GM19372 (cell line): ENCODE measurements around the gene CHRNA10.
"Not testable (repeated sequence)": the region's sequence is repeated elsewhere in the genome, so short reads cannot be mapped to it uniquely, and the experiment has no call there.

Experiments used
- ATAC-seq: cut with Tn5 transposase; IDR thresholded peaks from one replicate; pipeline ENCODE4 v1.9.1; 2021; ENCODE audit warnings: mild to moderate bottlenecking, low read depth, moderate library complexity; ENCODE audit not compliant: unreplicated experiment

CHRNA10 gene

DNA sequence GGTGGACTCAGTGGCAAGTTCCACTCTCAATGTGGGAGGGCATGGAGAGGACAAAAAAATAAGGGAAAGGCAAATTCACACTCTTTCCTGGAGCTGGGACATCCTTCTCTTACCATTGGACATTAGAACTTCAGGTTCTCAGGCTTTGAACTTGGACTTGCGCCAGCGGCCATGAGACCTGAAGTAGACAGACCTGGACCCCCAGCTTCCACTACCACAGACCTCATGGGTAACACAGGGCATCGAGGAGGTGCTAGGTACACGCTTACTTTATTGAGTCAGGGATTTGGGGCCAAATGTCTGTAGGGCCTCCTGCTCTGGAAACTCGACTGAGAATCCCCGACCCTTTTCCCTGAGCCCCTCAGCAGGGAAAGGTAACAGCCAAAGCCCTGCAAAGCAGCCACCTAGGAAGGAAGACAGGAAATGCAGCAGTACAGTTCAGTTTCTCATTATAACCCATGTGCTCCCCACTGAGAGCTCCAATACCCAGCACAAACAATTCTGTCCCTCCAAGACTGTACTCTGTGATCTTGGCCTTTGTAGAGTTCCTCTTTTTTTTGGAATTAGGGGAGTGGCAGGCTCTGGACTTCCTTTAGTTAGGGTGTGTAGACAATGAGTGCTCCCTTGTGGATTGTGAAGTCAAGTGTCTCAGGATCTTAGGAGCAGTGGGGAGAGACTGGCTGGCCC lies 5.7 kb downstream of the CHRNA10 start:
- no peak for ATAC-seq

DNA sequence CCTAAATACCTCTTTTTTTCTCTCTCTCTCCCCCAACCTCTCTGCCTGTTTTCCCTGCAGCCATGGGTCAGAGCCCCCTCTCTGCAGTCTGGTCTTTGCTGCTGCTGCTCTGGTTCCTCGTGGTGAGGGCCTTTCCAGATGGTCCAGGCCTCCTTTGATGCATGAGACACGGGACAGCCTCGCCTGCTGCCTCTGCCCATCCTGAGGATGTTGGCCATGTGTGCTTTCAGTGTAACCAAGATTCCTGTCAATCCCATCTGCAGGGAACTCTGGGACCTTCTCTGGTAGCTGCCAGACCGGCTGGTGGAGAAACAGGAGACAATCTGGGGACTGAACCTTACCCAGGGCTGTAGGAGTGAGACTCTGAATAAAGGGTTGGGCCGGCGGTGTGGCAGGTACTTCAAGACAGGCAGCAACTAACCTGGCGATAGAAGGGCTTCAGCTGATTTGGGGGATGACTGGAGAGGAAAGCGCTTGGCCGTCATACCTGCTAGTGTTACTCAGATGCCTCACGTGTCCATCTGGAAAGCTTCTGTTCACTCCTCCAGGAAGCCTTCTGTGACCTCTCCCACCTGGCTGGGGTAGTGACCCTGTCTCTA lies 7.1 kb downstream of the CHRNA10 start:
- no peak for ATAC-seq

DNA sequence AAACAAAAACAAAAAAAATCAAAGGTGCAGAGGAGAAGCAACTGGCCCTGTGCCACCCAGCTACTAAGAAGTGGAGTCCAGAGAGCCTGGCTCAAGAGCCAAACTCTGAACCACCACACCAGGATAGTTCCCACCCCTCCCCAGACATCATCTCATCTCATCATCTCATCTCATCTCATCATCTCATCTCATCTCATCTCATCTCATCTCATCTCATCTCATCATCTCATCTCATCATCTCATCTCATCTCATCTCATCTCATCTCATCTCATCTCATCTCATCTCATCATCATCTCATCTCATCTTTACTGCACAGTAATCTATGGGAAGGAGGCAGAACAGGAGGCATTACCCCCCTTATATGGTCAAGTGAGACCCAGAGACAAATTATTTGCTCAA lies 8.3 kb downstream of the CHRNA10 start:
- no peak for ATAC-seq

DNA sequence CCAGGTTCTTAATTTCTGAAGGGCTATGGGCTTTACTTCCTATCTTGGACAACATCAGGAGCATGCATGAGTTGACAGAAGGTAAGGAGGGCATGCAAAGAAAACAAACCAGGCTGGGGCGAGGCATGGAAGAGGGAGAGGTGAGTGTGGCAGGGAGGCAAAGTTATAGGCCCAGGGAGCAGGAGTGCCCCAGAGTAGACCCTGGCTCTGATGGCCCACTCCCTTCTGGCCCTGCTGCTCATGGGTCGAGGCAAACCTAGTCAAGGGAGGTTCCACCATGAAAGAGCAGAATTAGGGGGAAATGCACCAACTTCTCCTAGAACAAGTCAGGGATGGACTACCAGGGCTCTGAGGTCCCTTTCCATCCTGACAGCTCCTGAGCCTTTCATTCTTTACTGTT lies 10.2 kb downstream of the CHRNA10 start:
- no peak for ATAC-seq

DNA sequence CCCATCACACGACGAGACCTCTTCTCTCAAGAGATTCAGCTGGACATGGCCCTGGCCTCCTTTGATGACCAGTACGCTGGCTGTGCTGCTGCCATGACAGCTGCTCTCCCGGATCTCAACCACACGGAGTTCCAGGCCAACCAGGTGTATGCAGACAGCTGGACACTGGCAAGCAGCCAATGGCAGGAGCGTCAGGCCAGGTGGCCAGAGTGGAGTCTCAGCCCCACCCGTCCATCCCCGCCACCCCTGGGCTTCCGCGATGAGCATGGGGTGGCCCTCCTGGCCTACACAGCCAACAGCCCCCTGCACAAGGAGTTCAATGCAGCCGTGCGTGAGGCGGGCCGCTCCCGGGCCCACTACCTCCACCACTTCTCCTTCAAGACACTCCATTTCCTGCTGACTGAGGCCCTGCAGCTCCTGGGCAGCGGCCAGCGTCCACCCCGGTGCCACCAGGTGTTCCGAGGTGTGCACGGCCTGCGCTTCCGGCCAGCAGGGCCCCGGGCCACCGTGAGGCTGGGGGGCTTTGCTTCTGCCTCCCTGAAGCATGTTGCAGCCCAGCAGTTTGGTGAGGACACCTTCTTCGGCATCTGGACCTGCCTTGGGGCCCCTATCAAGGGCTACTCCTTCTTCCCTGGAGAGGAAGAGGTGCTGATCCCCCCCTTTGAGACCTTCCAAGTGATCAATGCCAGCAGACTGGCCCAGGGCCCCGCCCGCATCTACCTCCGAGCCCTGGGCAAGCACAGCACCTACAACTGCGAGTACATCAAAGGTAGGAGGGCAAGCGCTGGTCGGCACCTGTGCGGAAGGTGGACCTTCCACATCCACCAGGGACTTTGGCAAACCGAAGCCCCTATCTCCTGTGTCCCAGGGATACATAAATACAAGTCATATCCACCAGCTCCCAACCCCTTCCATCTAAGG lies 11.3 kb downstream of the CHRNA10 start:
- no peak for ATAC-seq

DNA sequence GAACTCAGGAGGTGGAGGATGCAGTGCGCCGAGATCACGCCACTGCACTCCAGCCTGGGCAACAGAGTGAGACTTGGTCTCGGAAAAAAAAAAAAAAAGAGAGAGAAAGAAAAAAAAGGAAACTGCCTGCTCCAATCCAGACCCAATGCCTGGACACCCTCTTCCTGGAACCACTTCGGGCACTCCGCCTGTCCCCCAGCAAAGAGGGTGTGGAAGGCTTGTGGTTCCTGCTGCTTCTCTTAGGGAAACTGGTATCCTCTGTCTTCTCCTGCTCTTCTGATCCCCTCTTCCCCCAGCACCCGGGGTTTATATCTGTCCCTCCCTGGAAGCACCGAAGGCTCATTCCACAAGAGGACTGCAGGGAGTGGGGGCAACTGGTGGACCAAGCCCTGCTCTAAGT lies 12.9 kb downstream of the CHRNA10 start:
- no peak for ATAC-seq

DNA sequence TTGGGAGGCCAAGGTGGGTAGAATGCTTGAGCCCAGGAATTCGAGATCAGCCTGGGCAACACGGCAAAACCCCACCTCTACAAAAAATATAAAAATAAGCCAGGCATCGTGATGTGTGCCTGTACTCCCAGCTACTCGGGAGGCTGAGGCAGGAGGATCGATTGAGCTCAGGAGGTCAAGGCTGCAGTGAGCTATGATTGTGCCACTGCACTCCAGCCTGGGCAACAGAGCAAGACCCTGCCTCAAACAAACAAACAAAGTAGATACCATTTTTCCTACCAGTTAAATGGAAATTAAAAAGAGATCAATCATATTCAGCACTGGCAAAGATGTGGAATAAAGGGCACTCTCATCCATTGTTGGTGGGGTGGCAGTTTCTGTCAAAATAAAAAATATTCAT lies 13.9 kb downstream of the CHRNA10 start:
- ATAC-seq = not testable (repeated sequence)

DNA sequence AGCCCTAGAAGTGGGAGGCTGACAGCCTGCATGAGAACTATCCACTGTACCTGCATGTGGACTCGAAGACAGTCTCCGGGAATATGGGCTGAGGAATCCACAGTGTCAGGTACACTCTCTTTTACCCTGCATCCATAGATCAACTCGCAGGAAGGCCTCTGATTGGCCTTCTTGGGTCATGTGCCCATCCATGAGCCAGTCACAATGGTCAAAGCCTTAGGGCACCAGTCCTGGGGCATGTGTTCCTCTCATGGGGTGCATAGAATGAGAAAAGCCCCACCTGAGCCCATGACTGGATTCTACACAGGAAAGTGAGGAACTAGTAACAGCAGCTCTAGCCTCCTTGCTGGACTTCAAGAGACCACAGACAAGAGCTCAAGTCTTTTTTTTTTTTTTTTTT lies 15.6 kb downstream of the CHRNA10 start:
- ATAC-seq = no peak

DNA sequence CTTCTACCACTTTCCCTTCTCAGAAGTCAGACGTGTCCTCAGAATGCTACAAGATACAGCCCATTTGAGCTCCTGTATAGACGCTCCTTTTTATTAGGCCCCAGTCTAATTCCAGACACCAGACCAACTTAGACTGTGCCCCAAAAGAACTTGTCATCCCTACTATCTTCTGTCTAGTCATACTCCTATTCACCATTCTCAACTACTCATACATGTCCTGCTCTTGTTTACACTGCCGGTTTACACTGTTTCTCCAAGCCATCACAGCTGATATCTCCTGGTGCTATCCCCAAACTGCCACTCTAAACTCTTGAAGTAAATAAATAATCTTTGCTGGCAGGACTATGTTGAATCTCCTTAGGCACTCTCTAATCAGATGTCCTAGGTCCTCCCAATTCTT lies 18.7 kb downstream of the CHRNA10 start:
- not testable (repeated sequence) for ATAC-seq

DNA sequence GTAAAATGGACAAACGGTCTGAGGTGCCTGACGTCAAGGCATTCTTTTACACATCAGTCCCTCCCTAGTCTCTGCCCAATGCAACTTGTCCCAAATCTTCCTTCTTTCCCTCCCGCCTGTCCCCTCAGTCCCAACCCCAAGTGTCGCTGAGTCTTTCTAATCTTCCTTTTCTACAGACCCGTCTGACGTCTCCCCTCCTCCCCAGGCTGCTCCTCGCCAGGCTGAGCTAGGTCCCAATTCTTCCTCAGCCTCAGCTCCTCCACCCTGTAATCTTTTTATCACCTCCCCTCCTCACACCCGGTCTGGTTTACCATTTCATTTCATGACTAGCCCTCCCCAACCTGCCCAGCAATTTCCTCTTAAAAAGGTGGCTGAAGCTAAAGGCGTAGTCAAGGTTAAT lies 21.8 kb downstream of the CHRNA10 start:
- ATAC-seq = not testable (repeated sequence)

DNA sequence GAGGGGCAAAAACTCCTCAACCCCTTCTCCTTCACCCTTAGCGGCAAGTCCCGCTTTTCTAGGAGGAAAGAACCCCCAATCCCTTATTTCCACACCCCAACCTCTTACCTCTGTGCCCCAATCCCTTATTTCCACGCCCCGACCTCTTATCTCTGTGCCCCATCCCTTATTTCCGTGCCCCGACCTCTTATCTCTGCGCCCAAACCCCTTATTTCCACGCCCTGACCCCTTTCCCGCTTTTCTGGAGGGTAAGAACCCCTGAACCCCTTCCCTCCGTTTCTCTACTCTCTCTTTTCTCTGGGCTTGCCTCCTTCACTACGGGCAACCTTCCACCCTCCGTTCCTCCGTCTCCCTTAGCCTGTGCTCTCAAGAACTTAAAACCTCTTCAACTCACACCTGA lies 22.3 kb downstream of the CHRNA10 start:
- not testable (repeated sequence) for ATAC-seq

DNA sequence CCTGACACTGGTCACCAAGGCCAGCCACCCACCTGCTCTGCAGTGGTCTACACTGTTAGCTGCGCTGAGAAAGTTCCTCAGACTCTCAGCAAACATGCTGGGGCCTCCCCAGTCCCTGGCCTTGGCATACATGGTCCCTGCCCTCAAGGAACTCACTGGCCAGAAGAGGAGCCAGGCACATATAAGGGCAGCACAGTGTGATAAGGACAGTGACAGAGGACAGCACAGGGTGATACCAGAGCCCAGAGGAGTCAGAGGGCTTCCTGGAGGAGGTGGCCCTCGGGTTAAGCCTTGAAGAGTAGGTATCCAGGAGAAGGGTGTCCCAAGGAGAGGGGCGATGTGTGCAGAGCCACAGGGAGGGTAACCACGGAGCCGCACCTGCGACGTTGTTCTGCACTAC lies 25.6 kb downstream of the CHRNA10 start:
- no peak for ATAC-seq

DNA sequence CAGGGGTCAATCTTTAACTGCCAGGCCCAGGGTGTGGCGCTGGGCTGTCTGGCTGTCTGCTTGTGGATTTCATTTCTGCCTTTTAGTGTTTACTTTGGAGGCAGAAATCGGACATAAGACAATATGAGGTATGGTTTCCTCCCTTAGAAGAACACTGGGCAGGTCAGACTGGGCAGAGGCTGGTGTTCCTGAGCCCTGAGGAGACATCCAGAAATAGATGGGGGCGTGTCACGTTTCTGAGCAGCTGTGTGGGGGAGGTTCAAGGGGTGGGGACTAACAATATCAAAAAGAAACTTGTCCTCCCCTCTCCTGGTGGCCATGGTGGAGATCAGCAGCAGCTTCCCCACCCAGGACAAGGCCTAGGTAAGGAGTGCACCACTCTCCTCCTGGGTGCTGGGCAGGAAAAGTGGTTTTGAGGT lies 26.4 kb downstream of the CHRNA10 start, which contains the start of gene ART1:
ART1 (plus strand) TSS at position 312 of the 419 bp plus-strand sequence. CDS start 14,086 bp downstream, outside the sequence.
- ATAC-seq = no peak

DNA sequence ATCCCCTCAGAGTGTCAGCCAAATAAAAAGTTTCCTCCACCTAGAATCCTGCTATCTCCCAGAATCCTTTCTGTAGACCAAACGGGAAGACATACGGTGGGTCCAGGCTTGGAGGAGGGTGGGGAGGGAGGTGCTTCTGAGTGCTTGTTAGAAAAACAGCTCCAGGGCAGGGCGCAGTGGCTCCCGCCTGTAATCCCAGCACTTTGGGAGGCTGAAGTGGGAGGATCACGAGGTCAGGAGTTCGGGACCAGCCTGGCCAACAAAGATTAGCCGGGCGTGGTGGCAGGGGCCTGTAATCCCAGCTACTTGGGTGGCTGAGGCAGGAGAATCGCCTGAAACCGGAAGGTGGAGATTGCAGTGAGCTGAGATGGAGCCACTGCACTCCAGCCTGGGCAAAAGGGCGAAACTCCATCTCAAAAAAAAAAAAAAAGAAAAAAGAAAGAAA lies 28.1 kb downstream of the CHRNA10 start:
- ATAC-seq = not testable (repeated sequence)

DNA sequence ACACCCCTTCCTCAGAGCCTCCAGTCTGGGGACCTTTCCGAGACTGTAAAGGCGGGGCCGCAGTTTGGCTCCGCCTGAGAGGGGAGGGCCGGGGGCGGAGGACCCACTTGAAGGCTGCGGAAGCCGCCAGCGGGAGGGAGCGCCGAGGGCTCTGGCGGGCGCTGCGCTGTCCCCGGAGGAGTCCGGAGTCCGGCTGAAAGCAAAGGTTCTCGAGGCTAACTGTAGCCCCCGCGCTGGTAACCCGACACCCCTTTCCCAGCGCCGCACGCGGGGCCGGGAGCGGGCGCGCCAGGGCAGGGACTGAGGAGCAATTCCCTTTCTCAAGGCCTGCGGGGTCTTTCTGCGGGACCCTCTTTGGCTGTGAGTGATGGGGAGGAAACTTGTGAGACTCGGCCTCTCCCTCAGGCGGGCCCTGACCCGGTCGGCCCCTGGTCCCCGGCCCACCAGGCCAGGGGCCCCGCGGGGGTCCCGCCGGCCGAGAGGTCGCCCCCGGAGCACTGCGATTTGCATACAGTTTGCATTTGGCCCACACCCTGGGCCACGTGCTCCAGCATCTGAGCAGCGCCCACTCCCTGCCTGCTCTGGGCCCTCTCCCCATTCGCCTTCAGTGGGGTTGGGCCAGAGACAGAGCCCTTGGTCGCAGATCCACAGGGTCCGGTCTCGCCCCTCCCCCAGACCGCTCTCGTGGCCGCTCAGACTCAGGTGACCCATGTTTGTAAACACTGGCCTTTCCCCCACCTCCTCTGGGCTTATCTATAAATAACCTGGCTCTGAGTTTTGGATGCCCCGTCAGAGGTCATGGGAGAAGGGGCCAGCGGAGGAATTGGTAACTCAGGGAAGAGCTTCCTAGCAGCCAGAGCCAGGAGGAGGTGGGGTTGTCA lies 28.9 kb downstream of the CHRNA10 start:
- ATAC-seq = no peak

DNA sequence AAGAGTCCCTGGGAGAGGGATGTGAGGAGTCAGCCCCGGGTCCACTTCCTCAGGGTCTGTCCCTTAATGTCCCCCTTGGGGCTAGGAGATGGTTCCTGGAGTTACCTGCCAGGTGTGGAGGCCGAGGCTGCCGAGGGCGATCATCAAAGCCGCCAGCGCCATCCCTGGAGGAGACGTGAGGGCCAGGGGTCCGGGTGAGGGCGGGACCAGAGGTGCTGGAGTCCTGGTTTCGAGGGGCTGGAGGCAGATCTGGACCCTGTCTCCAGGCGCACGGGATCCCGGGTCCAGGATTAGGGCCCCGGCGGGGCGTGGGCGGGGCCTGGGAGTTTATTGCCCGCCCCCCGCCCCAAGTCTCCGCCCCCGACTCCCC lies 29.5 kb downstream of the CHRNA10 start, which contains the start of gene ART5:
ART5 (minus strand) TSS at position 292 of the 370 bp plus-strand sequence; CDS start at position 162, 130 bp downstream.
- no peak for ATAC-seq

DNA sequence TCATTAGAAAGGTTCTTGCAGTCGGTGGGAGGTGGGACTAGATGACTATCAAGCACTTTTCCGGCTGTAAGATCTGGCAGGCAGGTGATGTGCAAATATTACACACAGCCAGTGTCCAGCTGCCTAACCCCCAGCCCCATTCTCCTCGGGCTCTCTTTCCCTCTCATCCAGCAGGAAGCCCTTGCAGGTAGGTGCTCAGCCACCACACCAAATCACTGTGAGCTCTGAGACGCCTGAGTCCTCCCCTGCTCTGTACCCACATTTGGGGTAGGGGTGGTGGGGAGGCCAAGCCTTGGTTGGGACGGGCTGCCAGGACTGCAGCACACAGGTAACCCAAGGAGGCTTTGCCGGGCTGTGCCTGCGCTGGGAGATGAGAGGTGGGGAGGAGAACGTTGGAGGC lies 30.0 kb downstream of the CHRNA10 start:
- no peak for ATAC-seq

DNA sequence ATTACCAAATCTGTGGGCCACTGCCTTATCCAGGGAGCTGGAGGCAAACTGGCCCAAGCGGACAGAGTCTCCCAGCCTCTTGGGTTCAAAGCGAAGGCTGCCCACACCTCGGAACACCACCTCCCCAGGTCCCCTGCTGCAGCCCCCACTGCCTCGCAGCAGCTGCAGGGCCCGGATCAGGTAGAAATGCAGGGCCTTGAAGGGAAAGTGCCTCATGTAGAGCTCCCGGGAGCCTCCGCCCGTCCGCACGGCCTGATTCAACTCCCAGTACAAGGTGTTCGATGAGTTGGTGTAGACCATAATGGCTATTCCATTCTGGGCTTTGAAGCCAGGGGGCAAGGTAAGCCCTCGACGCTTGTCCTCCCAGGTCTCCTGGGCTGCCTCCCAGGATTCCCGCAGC lies 31.3 kb downstream of the CHRNA10 start:
- ATAC-seq = no peak

DNA sequence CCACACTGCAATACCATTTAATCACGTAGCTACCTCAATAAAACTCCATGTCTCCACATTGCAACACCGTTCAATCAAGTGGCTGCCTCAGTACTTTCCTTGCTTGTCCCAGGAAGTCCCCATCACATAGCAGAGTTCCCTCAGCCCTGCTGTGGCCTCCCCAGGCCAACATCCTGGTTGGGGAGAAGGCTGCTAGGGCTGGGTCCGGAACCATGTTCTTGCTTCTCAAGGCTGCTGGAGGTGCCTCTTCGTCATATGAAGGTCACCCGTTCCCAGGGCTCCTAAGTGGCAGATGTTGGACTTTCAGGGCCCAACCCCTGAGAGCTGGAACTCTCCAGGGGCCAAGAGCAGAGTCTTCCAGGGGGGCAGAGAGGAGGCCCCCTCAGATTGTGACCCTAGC lies 32.7 kb downstream of the CHRNA10 start:
- no peak for ATAC-seq

DNA sequence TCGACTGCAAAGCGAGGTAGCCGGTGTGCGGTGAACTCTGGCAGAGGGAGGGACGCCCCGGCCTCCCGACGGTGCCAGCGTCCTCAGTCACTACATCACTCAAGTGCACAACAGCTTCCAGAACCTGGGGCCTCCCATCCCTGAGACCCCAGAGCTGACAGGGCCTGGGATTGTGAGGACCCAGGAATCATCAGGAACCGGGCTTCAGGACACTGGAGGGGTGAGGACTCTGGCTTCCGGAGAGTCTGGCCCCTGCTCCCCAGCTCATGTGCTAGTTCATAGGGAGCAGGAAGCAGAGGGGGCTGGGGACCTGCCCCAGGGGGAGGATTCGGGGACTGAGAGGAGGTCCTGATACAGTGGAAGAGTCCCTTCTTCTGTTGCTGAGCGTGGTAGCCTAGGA lies 34.0 kb downstream of the CHRNA10 start:
- ATAC-seq = no peak
